Astrocyte (in vitro differentiated cells and primary cell): ENCODE measurements around the gene SCAANT1.

Experiments
- CTCF ChIP-seq: IDR thresholded peaks from 2 replicates; pipeline ENCODE4 v1.5.1; 2011; ENCODE audit warnings: low read depth, mild to moderate bottlenecking, inconsistent platforms, low read length, moderate library complexity; ENCODE audit not compliant: insufficient read depth
- EZH2 ChIP-seq: IDR thresholded peaks from 2 replicates; pipeline ENCODE4 v1.6.1; 2012; ENCODE audit warnings: mild to moderate bottlenecking, low read length, inconsistent platforms; ENCODE audit not compliant: insufficient read depth

- no peak for TF ChIP-seq CTCF
- TF ChIP-seq EZH2 = no peak
Measured at GRCh38 chr3:63951492-63952247, 39.5 kb upstream of the SCAANT1 start.
